Muscle of leg (tissue), 11 donors: ENCODE results near the gene MED27. TPM values are rescaled to one million over a fixed set of nuclear protein-coding genes. Genes with fewer than 3 reads are reported as not detected.

Experiments used
- DNase-seq: peaks from one replicate; pipeline ENCODE4 v3.0.0; 2013
- H3K27ac ChIP-seq: one replicate; pipeline ENCODE4 v1.5.1; 2013; ENCODE audit warnings: mild to moderate bottlenecking, low read length, control low read depth
- H3K27me3 ChIP-seq: one replicate; pipeline ENCODE4 v1.6.1; 2013; ENCODE audit warnings: low read length; ENCODE audit not compliant: control insufficient read depth, insufficient read depth
- H3K36me3 ChIP-seq: one replicate; pipeline ENCODE4 v1.6.1; 2013; ENCODE audit warnings: low read length; ENCODE audit not compliant: control insufficient read depth, insufficient read depth
- H3K4me1 ChIP-seq: one replicate; pipeline ENCODE4 v1.6.1; 2013; ENCODE audit warnings: low read length; ENCODE audit not compliant: control insufficient read depth, insufficient read depth
- H3K4me3 ChIP-seq: one replicate; pipeline ENCODE4 v1.5.1; 2013; ENCODE audit warnings: low read length, control low read depth
- H3K9me3 ChIP-seq: replicated peaks from 2 replicates; pipeline ENCODE4 v1.6.1; 2013; ENCODE audit warnings: low read depth, low read length; ENCODE audit not compliant: control insufficient read depth
- WGBS: methylation state at CpG from one replicate; pipeline ENCODE4 v1.1.5; 2013; ENCODE audit warnings: missing lambda C conversion rate; ENCODE audit not compliant: insufficient coverage; 5-methylcytosine and 5-hydroxymethylcytosine counted together
- polyA plus RNA-seq, 8 donors: library from polyadenylated mRNA; unstranded; fragments of 120-200 nt; gene quantifications; one replicate each; pipeline versions ENCODE4 v1.2.1 to v1.2.3, GENCODE V29; 2013; ENCODE audit warnings: inconsistent platforms in 1 of 8, low replicate concordance in 1 of 8; ENCODE audit not compliant: insufficient read length in 8 of 8, insufficient read depth in 1 of 8
- total RNA-seq: library from RNA; stranded (reverse); fragments of 120-200 nt; gene quantifications from one replicate; pipeline ENCODE4 v1.2.4, GENCODE V29; 2013

MED27 gene
- total and polyA plus RNA-seq, 9 donors, result 11.9 to 17.2 (median 15.0) TPM

DNA sequence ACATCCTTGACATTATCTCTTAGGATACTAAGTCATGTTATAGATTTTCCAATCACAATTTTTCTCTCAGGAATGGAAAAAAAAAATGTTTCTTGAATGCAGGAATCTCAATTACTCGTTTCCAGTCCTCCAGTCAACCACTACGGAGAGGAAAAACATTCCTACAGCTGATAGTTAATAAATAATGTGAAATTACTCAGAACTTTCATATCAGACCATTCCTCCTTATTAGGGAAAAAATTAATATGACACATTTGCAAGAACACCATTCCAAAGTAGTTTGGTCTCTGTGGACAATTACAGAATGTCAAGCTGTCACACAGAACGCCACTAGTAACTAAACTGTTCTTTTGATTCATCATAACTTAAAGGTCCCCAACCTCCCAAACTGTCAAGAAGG lies 31.5 kb downstream of the MED27 start:
- H3K9me3 ChIP-seq, result no peaks in the 10 kb centered on the region
- WGBS, result 60% methylated on average over 1 of the region's 3 CpGs
- H3K4me1 ChIP-seq, result no peaks in the 10 kb centered on the region
- DNase-seq, result no peak
- no peaks in the 10 kb centered on the region for H3K27me3 ChIP-seq
- no peak overlapping the region for H3K4me3 ChIP-seq
- H3K36me3 ChIP-seq, result no peaks in the 10 kb centered on the region
- H3K27ac ChIP-seq, result no peak overlapping the region

DNA sequence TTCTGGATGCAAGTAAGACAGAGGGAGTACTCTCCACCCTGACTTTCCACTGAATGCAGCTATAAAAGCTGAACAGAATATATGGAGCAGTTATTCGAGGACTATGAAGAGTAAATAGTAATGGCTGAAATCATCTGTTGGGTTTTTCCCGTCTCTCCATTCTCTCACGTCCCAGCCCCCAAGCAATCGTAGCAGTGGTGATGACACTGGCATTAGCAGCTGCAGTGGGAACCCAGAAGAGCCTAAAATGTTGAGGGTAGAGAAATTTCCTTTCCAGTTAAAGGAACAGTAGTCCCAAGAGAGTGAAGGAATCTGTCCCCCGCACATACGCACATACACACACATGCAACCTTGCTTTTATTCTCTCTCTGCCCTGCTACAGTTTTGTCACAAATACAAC lies 33.2 kb downstream of the MED27 start:
- H3K4me1 ChIP-seq, result no peaks in the 10 kb centered on the region
- no CpG with 5 or more reads among the region's 6 CpGs for WGBS
- no peaks in the 10 kb centered on the region for H3K9me3 ChIP-seq
- no peaks in the 10 kb centered on the region for H3K27me3 ChIP-seq
- no peaks in the 10 kb centered on the region for H3K36me3 ChIP-seq
- DNase-seq, result no peak
- H3K27ac ChIP-seq, result no peak overlapping the region
- no peak overlapping the region for H3K4me3 ChIP-seq

DNA sequence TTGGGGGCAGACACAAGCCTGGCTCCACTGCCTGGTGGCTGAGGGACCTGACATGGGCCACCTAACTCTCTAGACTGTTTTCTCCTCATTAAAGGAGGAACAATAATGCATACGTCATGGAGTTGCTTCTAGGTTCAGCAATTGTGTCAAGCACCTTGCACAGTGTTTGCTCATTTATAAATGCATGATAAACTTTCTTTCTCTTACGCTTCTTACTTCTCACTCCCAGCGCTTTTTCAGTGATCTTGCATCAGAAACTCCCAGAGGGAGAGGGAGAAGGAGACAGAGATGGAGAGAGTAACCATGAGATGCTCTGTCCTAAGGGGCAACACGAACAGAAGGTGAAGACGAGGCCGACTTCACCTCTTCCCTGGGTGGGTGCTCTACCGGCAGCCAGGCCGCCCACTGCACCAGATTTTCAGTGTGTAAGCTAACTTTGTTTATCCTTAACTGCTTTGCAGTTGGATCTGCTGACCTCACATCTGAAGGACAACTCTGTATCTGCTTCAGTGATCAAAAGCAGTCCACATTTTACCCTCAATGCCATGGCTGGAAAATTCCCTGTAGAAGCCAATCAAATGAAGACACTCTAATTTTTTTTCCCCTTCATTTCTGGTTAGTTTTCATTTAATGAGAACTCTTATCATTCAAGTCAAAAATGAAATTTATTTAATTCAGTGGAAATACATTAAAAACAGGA lies 35.3 kb downstream of the MED27 start:
- H3K27ac ChIP-seq, result no peak overlapping the region
- no peaks in the 10 kb centered on the region for H3K27me3 ChIP-seq
- no peak for DNase-seq
- no peaks in the 10 kb centered on the region for H3K36me3 ChIP-seq
- 71% methylated on average over 5 of the region's 8 CpGs for WGBS
- no peaks in the 10 kb centered on the region for H3K9me3 ChIP-seq
- H3K4me3 ChIP-seq, result no peak overlapping the region
- H3K4me1 ChIP-seq, result peaks cover 2% of the 10 kb centered on the region

DNA sequence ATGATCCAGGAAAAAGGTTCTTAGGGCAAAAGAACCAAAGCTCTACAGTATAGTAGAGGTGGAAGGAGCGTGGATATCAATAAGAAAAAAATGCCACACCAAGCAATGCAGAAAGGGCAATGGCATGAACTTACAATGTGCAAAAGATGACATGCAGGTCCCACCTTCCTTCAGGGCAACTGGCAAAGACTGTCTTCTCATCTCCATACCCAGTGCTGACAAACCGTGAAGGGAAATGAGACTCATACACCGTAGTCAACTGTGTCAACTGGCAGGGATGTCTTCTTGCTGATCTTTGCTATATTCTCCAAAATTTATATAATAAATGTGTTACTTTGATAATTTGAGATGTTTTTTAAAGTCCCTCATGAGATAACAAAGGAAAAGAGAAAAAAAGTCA lies 36.0 kb downstream of the MED27 start:
- Histone ChIP-seq H3K4me3 (no peak overlapping the region), H3K9me3 (no peaks in the 10 kb centered on the region), H3K27me3 (no peaks in the 10 kb centered on the region), H3K4me1 (peaks cover 2% of the 10 kb centered on the region), H3K27ac (no peak overlapping the region), H3K36me3 (no peaks in the 10 kb centered on the region)
- no peak for DNase-seq
- WGBS, result no CpG with 5 or more reads among the region's 3 CpGs

DNA sequence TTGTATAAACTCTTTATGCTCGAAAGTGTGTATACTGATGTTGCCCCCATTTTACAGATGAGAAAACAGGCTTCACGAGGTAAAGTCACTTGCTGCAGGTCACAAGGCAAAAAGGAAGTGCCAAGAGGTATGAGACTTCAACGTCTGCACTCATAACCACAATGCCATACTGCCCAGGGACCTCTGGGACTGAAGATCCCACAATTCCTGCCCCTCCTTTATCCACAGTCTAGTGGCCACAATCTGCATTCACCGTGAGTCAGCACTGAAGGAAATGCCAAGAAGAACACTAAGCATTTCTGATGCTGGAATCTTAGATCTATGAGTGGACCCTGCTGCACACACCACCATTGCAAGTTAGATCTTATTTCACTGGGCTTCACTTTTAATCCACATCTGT lies 37.3 kb downstream of the MED27 start:
- peaks cover 2% of the 10 kb centered on the region for H3K4me1 ChIP-seq
- H3K9me3 ChIP-seq, result no peaks in the 10 kb centered on the region
- no peak overlapping the region for H3K4me3 ChIP-seq
- H3K27ac ChIP-seq, result no peak overlapping the region
- DNase-seq, result no peak
- 79% methylated on average over 2 of the region's 4 CpGs for WGBS
- no peaks in the 10 kb centered on the region for H3K36me3 ChIP-seq
- no peaks in the 10 kb centered on the region for H3K27me3 ChIP-seq

DNA sequence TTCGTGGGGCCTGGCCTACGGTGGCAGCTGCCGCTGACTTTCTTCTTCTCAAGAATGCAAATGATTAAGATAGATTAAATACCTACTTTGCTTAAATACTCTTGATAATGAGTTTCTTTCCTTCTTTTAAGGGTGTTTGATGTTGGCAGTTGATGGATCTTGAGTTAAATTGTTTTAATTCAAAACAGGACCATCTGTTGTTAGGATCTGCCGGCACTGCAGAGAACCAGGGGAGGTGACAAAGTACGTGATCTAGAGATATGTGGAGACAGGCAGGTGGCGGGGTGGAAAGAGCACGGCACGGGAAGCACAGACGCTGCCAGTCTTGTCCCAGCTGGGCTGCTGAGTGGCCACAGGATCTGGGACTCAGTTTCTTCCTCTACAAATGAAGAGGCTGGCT lies 37.9 kb downstream of the MED27 start:
- no peaks in the 10 kb centered on the region for H3K9me3 ChIP-seq
- no peak overlapping the region for H3K4me3 ChIP-seq
- H3K4me1 ChIP-seq, result peaks cover 2% of the 10 kb centered on the region
- no peaks in the 10 kb centered on the region for H3K27me3 ChIP-seq
- no peak overlapping the region for H3K27ac ChIP-seq
- no peaks in the 10 kb centered on the region for H3K36me3 ChIP-seq
- WGBS, result 64% methylated on average over 2 of the region's 9 CpGs
- DNase-seq, result no peak

DNA sequence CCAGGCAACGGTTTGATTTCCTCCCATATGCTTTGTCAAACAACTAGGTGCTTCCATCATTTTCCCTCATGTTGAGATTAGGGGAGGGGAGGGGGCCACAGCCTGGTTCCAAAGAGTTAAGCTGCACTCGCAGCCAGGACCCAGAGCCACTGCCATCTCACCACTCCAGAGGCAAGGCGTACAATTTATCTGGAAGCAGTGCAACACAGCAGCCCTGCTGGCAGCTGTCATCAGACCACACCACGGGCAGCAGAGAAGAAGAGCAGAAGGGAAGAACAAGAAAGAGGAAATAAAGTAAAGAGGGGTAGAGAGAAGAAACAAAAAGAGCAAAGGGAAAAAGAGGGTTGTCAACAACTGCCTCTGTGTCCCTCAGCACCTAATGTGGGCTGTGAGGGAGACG lies 38.9 kb downstream of the MED27 start:
- WGBS, result 71% methylated on average over 3 of the region's 5 CpGs
- no peak for DNase-seq
- no peaks in the 10 kb centered on the region for H3K9me3 ChIP-seq

DNA sequence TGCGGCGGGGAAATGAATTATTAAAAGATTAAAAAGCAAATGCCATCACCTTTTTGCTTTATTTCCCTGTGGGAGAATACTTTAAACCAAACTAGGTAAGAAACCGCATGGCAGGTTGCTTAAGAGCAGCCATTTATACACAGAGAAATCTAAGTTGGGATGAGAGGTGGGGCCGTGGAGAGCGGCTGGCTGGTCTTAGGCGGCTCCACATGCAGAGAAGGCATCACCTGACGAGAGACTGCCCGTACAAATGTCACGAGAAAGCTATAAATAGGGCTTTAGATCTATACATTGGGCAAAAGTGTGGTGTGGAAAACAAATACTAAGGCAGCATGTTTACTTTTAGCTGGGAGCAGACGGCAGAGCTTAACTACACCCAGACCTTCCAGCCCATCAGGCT lies 39.4 kb downstream of the MED27 start:
- Histone ChIP-seq H3K9me3 (no peaks in the 10 kb centered on the region), H3K4me1 (peaks cover 2% of the 10 kb centered on the region), H3K4me3 (no peak overlapping the region), H3K27me3 (no peaks in the 10 kb centered on the region), H3K36me3 (no peaks in the 10 kb centered on the region), H3K27ac (no peak overlapping the region)
- 74% methylated on average over 6 of the region's 10 CpGs for WGBS
- DNase-seq, result no peak

More for the DNA sequence above, 38.9 kb downstream of the MED27 start:
- H3K36me3 ChIP-seq, result no peaks in the 10 kb centered on the region
- H3K4me1 ChIP-seq, result peaks cover 2% of the 10 kb centered on the region
- H3K4me3 ChIP-seq, result no peak overlapping the region
- H3K27ac ChIP-seq, result no peak overlapping the region
- no peaks in the 10 kb centered on the region for H3K27me3 ChIP-seq

DNA sequence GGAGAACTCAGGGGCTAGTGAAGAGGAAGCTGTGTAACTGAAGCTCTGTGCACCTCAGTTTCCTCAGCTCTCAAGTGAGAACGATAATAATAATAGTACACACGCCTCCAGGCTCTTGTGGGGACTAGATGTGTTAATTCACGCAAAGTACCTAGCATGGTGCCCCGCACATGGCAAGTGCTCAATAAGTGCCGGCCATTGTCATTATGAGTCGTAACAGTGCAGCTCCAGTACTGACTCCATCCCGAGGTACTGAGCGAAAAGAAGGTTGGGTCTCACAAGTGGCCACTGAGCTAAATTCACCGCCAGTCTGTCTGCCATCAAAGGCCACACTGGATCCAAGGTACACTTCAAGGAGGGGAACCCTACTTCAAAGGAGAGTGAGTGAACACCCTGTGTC lies 40.4 kb downstream of the MED27 start:
- WGBS, result 95% methylated on average over 9 of the region's 9 CpGs

DNA sequence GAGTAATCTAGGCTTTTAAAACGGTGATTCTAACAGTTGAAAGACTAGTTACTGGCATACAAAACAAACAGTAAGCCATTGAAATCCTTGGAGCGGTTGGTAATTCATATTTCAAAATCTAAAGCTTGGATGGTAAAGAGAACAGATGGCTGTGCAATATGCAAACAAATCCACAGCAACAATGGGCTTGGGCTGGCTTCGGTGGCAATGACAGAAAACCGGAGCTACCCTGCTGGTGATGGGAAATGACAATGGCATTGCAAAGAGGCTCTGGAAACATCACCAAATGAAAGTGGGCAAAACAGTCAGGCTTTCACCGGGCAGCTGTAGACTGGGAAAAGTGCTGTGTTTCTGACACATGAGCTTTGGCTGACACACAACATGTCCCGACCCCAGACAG lies 42.2 kb downstream of the MED27 start:
- H3K27me3 ChIP-seq, result no peaks in the 10 kb centered on the region
- H3K4me1 ChIP-seq, result peaks cover 2% of the 10 kb centered on the region
- no peak overlapping the region for H3K4me3 ChIP-seq
- 70% methylated on average over 5 of the region's 6 CpGs for WGBS
- H3K27ac ChIP-seq, result no peak overlapping the region
- H3K36me3 ChIP-seq, result no peaks in the 10 kb centered on the region
- no peak for DNase-seq
- no peaks in the 10 kb centered on the region for H3K9me3 ChIP-seq

More for the DNA sequence above, 40.4 kb downstream of the MED27 start:
- H3K27ac ChIP-seq, result no peak overlapping the region
- no peaks in the 10 kb centered on the region for H3K9me3 ChIP-seq
- DNase-seq, result no peak
- H3K36me3 ChIP-seq, result no peaks in the 10 kb centered on the region
- no peak overlapping the region for H3K4me3 ChIP-seq
- peaks cover 2% of the 10 kb centered on the region for H3K4me1 ChIP-seq
- H3K27me3 ChIP-seq, result no peaks in the 10 kb centered on the region

DNA sequence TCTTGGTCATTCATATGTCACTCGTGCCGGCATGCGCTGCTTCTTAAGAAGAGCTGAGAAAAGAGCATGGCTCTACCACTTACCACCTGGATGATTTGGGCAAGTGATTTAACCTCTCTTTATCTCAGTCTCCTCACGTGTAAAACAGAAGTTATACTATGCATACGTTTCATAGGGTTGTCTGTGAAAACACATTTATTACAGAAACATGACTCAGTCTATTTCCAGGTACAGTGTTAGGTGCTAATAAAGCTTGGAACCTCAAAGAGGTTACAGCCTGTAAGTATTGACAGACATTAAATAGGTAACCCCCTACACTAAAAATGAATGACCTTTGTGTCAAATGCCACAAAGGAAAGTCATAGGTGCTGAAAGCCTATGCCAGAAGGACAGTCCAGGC lies 43.1 kb downstream of the MED27 start:
- WGBS, result 70% methylated on average over 2 of the region's 5 CpGs
- Histone ChIP-seq H3K4me1 (peaks cover 2% of the 10 kb centered on the region), H3K4me3 (no peak overlapping the region), H3K9me3 (no peaks in the 10 kb centered on the region), H3K36me3 (no peaks in the 10 kb centered on the region), H3K27ac (no peak overlapping the region), H3K27me3 (no peaks in the 10 kb centered on the region)
- DNase-seq, result no peak
